ENCODE results near the gene SLC6A3.
A peak's percentile ranks its signal among the peaks of the same experiment; 100 is the strongest.
"Not testable (repeated sequence)": the region's sequence is repeated elsewhere in the genome, so short reads cannot be mapped to it uniquely, and the experiment has no call there.

SLC6A3 gene

DNA sequence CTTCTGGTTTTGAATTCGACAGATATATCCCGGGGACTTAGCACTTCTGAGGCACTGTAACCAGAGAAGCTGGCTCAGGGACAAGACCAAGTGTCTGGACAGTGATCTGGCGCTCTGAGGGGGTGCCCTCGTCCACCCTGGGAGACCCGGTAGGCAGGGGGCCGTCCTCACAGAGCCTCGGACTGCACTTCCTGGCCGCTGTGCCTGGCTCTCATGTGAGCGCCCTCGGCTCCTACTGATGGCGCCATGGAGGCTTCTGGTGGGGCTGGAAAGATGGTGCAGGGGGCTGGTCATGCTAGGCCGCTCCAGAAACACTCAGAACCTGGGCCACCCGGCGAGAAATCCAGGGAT is 18.8 kb upstream of the SLC6A3 start:
- no peak for DNase-seq (ENCODE audit: low spot score)

DNA sequence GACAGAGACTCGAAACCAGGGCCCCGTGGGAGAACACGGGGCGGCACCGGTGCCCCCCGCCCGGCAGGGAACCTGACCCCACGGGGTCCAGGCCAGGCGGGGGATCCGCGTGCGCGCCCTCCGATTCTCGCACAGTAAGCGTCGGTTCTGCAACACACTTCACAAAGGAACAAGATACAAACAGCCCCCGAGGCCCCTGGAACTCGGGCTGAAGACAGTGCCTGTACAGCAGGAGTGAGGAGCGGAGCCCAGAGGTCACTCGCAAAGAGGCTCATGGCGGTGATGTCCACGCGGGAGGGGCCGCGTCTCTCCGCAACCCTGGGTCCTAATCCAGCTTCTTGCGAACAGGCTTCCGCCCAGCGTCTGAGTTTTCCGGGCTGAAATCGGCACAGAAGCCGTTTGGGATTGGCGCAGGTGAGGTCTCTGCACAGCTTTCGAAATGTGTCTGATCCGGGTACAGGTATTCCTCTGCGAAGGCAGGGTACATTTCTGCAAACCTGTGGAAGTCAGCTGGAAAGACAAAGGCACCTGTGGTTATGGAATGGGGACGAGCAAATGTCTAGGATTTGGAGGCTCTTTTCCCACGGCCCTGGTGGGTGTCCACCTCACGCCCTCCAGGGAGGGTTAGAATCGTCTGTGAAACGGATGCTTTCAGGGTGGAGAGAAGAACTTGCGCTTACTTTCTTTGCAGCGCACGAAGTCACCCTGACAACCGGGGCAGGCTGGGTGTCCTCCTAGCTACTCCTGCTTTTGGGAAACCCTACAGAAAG is 18.3 kb upstream of the SLC6A3 start:
- no peak for DNase-seq (ENCODE audit: low spot score)

DNA sequence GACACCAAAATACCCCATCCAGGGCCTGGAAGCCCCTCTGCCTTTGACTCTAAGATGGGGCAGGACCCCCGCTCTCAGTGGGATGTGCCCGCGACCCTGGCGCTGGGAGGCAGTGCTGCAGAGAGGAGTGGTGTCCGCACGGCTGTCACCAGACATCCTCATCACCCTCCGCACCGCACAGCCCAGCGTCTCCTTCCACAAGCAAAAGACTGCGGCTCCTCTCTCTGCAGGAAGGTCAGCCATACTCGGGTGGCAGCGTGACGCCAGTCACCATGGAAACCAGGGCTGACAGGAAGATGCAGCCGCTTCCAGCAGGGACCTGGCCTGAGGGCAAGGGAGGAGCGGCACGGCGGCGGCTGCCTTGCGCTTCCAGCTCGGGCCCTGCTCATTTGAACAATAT is 17.1 kb upstream of the SLC6A3 start:
- no peak for DNase-seq (ENCODE audit: low spot score)

DNA sequence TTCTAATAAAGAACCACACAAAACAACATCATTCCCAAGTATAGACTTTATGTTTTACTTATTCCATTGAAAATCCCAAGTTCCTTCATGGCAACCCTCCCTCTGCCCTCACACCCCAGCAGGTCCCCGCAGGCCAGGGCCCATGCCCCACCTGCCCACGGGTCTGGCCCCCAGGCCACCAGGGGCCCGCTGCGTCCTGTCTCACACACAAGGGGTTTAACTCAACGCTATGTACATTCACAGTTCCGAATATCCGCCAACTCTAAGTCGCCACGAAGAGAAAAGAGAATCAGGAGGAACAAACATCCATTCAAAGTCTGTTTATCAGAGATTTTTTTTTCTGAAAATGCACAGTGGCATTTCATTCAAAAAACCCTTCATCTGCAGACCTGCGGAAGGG is 16.2 kb upstream of the SLC6A3 start:
- DNase-seq (ENCODE audit: low spot score), result no peak

DNA sequence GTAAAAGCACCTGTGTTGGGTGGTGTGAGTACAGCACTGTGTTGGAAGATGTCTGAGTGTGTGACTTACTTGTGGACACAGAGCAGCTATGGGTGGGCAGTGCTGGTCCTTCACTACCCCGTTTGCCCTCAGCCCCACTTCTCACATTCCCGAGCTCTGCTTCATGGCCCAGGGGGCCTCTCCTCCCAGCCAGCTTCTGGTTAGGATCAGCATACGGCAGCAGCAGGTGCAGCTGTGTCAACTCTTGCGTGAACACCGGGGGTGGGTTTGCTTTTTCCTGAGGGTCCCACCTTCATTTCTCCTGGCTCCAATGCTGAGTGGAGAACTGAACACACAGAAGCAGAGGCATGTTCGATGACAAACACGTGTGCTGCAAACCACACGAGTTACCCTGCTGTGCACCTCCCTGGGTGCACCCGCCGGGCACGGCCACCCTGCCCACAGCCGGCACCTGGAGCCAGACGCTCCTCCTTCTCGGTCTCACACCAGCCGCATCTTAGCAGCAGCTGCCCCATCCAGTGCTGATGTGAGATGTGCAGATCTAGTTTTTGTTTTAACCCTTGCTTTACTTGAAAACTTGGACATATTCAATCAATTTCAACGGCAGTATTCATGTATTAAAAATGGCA is 14.9 kb upstream of the SLC6A3 start:
- DNase-seq (ENCODE audit: low spot score), result no peak

DNA sequence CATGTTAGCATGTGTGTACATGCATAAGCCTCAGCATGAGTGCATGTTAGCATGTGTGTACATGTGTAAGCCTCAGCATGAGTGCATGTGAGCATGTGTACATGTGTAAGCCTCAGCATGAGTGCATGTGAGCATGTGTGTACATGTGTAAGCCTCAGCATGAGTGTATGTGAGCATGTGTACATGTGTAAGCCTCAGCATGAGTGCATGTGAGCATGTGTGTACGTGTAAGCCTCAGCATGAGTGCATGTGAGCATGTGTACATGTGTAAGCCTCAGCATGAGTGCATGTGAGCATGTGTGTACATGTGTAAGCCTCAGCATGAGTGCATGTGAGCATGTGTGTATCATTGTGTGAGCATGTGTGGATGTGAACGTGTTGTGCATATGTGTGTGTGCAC is 14.2 kb upstream of the SLC6A3 start:
- DNase-seq (ENCODE audit: low spot score), result not testable (repeated sequence)

DNA sequence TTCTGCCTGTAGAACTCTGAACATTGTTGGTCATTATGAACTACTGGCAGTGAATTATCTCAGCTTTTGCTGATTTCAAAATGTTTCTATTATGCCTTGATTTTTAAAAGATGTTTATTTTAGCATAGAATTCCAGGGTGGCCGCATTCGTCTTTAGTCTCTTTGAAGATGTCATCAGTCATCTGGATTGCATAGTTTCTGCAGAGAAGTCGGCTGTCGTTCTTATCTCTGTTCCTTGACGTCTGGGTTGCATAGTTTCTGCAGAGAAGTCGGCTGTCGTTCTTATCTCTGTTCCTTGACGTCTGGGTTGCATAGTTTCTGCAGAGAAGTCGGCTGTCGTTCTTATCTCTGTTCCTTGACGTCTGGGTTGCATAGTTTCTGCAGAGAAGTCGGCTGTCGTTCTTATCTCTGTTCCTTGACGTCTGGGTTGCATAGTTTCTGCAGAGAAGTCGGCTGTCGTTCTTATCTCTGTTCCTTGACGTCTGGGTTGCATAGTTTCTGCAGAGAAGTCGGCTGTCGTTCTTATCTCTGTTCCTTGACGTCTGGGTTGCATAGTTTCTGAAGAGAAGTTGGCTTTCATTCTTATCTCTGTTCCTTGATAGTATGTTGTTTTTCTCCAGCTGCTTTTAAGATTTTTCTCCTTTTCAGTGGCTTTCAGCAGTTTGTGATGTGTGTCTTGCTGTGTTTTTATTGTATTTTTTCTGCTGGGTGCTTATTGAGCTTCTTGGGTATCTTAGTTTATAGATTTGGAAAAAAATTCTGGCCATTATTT is 11.1 kb upstream of the SLC6A3 start:
- not testable (repeated sequence) for DNase-seq (ENCODE audit: low spot score)

DNA sequence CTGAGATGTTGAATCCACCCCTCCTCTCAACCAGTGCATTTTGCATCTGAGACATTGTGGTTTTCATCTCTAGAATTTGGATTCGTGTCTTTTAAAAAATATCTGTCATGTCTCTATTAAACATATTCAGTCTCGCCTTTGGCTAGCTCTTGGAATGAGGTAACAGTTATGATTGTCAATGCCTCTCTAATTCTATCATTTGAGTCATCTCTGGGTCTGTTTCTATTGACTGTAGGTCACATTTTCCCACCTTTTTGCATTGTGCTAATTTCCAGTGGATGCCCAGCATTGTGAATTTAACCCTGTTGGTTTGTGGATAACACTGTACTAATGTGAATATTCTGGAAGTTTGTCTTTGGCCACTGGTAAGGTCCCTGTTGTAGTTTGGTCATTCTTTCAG is 8.4 kb upstream of the SLC6A3 start:
- no peak for DNase-seq (ENCODE audit: low spot score)

DNA sequence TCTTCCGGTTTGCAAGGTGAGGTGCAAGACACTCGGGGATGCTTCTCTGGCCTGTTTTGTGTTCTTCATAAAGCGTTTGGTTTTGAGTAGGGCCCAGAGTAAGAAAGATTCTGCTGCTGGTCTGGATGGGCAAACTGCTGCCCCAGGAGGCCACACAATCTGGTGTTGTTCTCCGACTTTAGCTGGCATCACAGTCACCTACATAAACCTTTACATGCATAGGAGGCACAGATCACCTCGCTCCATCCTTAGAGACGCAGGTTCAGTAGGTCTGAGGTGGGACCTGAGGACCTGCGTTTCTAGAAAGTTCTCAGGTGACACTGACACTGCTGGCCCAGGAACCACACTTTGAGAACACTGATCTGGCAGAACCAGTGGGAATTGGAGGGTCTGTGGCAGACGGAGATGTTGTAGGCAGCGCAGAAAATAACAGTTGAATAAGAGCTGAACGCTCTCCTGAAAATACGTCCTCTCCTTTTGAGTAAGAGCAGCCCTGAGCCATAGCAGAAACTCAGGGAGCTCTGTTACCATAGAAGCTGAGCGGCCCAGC is 3.9 kb upstream of the SLC6A3 start:
- no peak for DNase-seq (ENCODE audit: low spot score)

DNA sequence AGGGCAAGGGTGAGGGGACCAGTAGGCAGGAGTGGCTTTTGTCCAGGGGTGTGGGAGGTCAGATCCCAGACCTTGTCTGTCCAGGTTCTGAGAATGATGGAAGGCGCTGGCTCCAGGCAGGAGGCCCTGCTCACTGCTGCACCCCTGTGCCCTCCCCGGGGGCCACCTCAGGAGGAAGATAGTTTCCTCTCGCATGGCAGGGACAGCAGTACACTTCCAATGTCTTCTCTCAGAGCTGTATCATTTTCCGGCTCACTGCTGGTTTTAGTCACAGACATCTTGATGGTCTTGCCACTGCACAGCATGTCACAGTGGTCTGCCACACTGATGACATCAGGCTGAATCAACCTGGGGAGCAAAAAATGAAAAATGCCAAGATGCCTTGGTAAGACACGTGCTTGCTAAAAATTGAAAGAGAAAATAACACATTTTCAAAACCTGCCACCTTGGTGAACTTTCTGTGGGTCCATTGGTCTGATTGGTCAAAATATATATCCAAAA is 3.3 kb upstream of the SLC6A3 start:
- DNase-seq (ENCODE audit: low spot score), result peak; percentile 26

DNA sequence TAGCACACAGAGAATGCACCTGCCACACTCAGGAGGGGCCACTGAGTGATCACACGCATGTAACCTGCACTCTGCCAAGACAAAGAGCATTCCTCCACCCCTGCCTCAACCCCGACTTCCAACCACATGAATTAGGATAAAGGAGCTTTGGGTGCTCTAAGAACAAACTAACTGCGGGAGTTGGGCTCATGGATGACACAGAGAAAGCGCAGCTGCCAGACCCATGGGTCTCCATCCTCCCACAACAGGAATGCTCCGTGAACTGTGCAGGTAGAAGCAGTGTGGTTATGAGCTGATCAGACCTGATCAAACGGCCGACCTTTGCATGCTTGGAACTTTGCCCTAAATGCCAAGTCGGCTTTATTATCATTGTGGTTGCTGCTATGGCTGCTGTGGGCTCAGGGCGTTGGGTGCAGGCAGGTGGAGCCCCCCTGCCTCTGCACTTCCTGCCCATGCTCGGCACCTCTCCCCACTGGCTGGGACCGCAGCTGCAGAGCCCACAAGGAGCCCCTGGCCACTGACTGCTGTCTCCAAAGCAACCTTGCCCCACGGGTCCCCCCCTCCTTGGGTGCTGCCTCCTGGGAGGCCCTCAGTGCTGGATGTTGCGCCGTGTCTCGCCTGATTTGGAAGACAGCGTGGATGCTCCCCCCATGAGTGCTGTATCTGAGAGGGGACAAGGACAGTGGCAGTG is 2.6 kb upstream of the SLC6A3 start:
- no peak for DNase-seq (ENCODE audit: low spot score)

DNA sequence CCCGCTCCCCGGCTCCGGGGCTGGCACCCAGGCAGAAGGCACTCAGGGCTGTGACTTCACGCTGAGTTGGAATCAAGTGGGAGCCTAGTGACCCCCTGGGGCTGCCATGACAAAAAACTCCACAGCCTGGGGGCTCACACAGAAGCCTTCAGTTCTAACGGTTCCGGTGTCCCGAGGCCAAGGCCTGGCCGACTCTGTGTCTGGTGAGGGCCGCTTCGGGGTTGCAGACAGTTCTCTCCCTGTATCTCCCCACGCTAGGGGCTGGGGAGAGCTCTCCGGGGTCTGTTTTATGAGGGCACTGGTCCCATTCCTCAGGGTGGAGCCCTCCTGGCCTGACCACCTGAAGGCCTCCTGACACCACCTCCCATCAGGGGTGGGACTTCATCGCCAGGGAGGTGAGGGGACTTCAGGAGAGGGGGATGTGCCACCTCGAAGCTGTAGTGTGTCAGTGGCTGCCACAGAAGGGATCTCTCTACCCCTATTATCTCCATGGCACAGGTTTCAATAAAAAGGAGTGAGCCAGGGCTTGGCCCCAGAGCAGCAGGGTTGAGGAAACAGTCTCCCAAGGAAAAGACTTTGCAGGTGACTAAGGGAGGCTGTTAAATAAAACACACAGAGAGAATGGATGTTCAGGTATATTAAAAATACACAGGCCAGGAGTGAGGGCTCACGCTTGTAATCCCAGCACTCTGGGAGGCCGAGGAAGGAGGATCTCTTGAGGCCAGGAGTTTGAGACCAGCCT is 1.5 kb upstream of the SLC6A3 start:
- no peak for DNase-seq (ENCODE audit: low spot score)

DNA sequence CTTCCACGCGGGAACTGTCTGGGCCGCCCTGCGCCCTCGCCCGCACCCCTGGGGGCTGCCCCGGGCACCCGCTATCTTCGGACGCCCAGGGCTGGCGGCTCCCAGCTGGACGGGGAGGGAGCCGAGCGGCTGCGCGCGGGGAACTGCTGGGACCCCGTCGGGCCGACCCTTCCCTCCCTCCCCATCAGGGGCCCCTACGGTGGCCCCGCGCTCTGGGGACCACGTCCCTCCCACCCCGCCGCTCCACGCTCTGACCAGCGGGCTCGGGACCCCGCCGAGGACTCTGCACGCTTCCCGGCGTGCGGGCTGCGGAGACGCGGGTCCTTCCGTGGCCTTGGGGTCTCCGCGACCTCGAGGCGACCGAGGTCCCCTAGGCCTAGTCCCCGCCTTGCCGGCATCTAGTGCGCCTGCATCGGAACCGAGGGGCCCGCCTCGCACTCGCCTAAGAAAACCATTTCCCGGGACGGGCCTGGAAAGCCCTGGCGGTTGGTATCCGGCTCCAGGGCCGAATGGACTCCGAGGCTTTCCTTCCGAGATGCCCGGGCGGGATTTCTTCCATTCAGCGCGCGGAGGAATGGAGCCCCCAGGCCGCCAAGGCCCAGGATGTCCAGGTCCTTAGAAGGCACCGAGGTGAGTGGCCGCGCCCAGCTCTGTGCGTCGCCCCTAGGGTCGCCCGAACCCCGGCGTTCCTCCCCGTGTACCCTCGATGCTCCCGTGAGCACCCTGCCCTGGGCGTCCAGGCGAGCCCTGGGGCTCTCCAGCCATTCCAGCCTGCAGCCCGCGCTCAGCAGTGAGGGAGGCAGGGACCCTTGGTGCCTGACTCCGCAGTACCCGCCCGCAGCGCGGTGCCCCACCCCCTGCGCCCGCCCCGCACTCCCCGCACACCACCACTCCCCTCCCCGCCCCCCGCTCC is 705 bp upstream of the SLC6A3 start:
- no peak for DNase-seq (ENCODE audit: low spot score)

DNA sequence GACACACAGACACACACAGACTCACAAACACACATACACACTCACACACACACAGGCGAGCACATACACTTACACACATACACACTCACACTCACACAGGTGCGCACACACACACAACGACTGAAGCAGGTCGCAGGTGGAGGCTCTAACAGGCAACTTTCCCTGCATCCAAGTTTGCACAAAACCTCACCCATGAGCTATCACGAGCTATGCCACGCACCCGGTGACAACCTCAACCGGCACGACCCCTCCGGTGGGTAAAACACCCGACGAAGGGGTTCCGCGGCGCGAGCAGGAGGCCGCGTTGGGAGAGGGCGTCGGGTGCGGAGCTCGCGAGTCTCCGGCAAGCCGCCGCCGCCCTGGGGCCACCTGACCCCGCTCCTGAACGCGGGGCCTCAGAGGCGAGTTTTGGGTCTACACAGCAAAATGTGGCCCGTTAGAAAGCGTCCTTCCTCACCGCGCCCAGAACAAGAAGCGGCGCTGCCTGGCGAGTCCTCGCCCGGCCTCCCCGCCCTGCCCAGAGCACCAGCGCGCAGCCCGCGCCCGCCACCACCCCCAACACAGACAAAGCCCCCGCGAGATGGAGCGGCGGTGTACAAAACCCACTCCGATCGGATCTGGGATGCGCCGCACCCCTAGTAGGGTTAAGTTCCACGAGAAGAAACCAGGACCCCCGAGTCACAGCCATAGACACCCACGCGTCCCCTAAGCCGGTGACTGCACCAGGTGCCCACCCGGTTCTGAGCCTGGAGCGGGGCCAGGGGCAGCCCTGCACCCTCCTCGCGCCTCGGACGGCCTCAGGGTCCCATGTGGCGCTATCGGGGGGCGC is 665 bp downstream of the SLC6A3 start:
- no peak for DNase-seq (ENCODE audit: low spot score)

DNA sequence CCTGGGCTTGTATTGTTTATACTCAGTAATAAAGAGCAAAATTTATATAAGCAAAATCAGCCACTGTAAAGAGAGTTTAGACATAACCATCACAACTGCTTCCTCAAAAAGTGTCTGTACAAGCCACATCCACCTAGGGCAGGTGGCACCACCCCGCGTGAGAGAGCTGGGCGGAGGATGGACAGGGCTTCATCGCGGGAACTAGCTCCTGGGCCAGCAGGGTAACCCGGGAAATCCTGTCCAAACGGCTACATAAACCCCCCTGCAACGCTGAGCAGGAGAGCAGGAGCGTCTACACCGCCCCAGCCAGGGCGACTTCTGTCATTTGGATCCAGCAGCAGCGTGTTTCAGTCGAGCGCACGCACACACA is 1.3 kb downstream of the SLC6A3 start:
- no peak for DNase-seq (ENCODE audit: low spot score)

DNA sequence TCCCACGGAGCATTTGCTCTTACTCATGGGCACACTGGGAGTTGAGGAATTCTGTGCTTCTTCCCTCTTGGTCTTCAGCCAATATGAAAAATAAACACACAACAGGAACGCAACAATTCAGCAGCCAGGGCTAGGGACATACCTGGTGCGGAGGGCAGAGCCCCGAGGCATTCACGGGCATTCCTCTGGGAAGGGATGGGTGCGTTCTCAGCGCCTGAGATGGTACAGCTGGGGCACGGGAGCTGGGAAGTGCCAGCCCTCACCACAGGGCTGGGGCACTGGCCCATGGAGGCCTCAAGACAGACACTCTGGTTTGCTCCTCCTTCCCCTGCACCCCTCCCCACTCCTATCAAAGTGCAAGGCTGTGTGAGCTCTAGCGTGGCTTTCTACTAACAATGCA is 2.1 kb downstream of the SLC6A3 start:
- DNase-seq (ENCODE audit: low spot score), result no peak

DNA sequence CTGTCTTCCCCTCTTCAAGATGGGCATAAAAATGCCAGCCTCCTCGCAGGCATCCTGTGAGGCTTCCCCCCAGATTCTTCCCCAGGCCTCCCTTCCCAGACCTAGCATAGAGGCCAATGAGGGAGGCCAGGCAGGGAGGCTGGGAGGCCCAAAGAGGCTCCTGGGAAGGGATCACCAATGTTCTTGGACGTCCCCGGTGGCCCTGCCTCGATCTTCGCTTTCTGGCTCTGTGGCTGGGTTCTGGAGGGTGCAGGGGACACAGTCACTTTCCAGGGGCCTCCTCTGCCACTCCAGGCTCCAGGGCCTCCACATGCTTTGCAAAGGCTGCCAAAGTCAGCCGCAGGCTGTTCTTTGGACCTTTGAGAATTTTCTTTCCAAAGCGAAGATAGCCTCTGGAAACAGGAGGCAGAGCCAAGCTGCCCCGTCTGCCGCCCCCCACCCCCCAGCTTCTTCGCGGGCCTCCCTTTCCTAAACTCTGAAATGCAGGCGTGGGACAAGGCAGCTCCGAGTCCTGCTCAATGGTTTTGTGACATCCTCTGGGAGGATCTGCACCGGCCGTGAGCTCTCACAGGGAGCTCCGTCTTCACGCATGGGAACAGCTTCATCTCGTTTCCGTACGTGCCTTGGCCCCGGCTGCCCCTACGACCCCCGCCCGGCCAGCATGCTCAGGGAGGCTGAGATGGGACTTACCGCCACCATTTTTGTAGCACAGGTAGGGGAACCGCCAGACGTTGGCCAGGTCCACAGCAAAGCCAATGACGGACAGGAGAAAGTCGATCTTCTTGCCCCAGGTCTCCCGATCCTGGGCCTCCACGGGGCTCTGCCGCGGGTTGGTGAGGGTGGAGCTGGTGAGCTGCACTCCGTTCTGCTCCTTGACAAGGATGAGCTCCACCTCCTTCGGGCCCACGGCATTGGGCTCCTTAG is 2.8 kb downstream of the SLC6A3 start:
- DNase-seq (ENCODE audit: low spot score), result no peak

DNA sequence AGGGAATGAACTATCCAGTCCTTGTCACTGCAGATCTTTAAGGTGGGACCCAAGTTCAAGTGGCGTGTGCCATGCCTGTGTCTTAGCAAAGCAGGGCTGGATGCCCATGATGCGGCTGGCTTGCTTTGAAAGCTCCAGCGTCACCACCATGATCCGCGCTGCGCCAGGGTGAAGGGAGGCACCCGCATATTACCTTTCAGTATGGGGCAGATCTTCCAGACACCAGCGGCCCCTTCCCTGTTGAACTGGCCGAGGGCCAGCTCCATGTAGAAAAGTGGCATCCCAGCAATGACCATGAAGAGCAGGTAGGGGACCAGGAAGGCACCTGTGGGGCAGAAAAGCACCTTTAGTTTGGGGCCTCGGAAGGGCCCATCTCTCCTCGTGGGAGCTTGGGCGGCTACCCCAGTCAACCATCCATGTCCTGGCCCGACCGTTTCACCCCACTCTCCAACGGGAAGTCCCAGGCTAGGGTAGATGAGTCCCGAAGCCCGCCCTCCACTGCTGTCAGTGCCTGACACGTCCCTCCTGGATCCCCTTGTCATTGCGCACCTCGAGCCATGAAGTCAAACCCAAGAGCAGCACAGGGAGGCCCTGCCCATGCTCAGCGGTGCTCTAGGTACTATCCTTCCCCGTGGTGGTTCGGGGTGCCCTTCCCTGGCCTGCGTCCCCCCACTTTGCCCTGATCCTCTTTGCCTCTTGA is 3.9 kb downstream of the SLC6A3 start:
- no peak for DNase-seq (ENCODE audit: low spot score)

Measured in CD4-positive, alpha-beta T cell treated with Interleukin-2 at 100 ng/mL for 4 hours (primary cell).